Stomach (tissue), 9 donors: ENCODE data around the gene RFT1. TPM values are rescaled to one million over a fixed set of nuclear protein-coding genes. Genes with fewer than 3 reads are reported as not detected.

Source experiments
- DNase-seq, 2 donors: peaks; one replicate each; pipeline versions ENCODE4 v3.0.0 to v3.0.0-alpha.2; 2013 to 2019
- H3K27ac ChIP-seq, 5 donors: fragments of 200-600 bp in 4 of 5; sonication (generic) in 4 of 5; one replicate each; pipeline ENCODE4 v1.5.1; 2013 to 2019; ENCODE audit warnings: mild to moderate bottlenecking in 1 of 5, moderate library complexity in 1 of 5
- H3K27me3 ChIP-seq, 3 donors: fragments of 200-600 bp; sonication (generic); one replicate each; pipeline ENCODE4 v1.5.1; 2017 to 2019; ENCODE audit warnings: mixed run types in 1 of 3
- H3K36me3 ChIP-seq, 4 donors: fragments of 200-600 bp; sonication (generic); 1 replicate in 3 of 4; 2 replicates in 1 of 4; pipeline ENCODE4 v1.5.1; 2016 to 2019
- H3K4me1 ChIP-seq, 4 donors: fragments of 200-600 bp; sonication (generic); one replicate each; pipeline ENCODE4 v1.5.1; 2016 to 2019
- H3K4me3 ChIP-seq, 4 donors: fragments of 200-600 bp; sonication (generic) in 3 of 4; one replicate each; pipeline ENCODE4 v1.5.1; 2016 to 2019; ENCODE audit warnings: mild to moderate bottlenecking in 1 of 4
- H3K9me3 ChIP-seq, 4 donors: fragments of 200-600 bp; sonication (generic); one replicate each; pipeline ENCODE4 v1.5.1; 2016 to 2019
- EP300 ChIP-seq: sonication (generic); formaldehyde crosslinking; IDR thresholded peaks from one replicate; pipeline ENCODE4 v1.6.1; 2017; ENCODE audit warnings: antibody characterized with exemption
- POLR2A ChIP-seq, 4 donors: fragments of 450-650 bp; IDR thresholded peaks; one replicate each; pipeline ENCODE4 v1.6.1; 2016; ENCODE audit warnings: antibody characterized with exemption in 4 of 4, control low read depth in 2 of 4, mild to moderate bottlenecking in 1 of 4, moderate library complexity in 1 of 4
- POLR2AphosphoS5 ChIP-seq, 3 donors: sonication (generic); formaldehyde crosslinking; IDR thresholded peaks; one replicate each; pipeline ENCODE4 v1.6.1; 2016; ENCODE audit warnings: antibody characterized with exemption in 3 of 3
- WGBS, 5 donors: extraction: QIAGEN DNeasy Blood & Tissue Kit in 3 of 5; methylation state at CpG; one replicate each; pipeline versions ENCODE4 v1.1.5 to v1.1.7; 2013 to 2018; 5-methylcytosine and 5-hydroxymethylcytosine counted together
- intact Hi-C: fragments of 100-400 bp; cut with DNase I; formaldehyde crosslinking; loops from one replicate; pipeline ENCODE4 v1.15.1; 2023; ENCODE audit warnings: low total_unique reads
- polyA plus RNA-seq, 3 donors: library from polyadenylated mRNA; stranded (reverse); fragments of 200-250 nt; gene quantifications; one replicate each; pipeline ENCODE4 v1.2.3, GENCODE V29; 2013
- total RNA-seq, 5 donors: library from RNA; depleted of rRNA; stranded (reverse); fragments of >200 nt; gene quantifications; one replicate each; pipeline versions ENCODE4 v1.1.0 to v1.2.3, GENCODE V29; 2014 to 2016
- TF ChIP-seq, protein P1 (sequence below), 7 experiments: fragments of 450-650 bp in 4 of 7; fragments of 200-600 bp in 3 of 7; sonication (generic) in 3 of 7; IDR thresholded peaks; one replicate each; pipeline ENCODE4 v1.5.1; 2016 to 2019; ENCODE audit warnings: antibody characterized with exemption in 7 of 7, control low read depth in 2 of 7, mild to moderate bottlenecking in 1 of 7
- donor health status: healthy with polysubstance abuse.
- donor health status: Bipolar disorder and iron deficiency.
- donor health status: healthy.

Gene RFT1
- total and polyA plus RNA-seq, 8 donors, result 3.3 to 16.8 (median 7.6) TPM; not detected in 1

- intact Hi-C loops, result no loop called here
- TF ChIP-seq, protein P1, sequence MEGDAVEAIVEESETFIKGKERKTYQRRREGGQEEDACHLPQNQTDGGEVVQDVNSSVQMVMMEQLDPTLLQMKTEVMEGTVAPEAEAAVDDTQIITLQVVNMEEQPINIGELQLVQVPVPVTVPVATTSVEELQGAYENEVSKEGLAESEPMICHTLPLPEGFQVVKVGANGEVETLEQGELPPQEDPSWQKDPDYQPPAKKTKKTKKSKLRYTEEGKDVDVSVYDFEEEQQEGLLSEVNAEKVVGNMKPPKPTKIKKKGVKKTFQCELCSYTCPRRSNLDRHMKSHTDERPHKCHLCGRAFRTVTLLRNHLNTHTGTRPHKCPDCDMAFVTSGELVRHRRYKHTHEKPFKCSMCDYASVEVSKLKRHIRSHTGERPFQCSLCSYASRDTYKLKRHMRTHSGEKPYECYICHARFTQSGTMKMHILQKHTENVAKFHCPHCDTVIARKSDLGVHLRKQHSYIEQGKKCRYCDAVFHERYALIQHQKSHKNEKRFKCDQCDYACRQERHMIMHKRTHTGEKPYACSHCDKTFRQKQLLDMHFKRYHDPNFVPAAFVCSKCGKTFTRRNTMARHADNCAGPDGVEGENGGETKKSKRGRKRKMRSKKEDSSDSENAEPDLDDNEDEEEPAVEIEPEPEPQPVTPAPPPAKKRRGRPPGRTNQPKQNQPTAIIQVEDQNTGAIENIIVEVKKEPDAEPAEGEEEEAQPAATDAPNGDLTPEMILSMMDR (IDR thresholded peaks at IDR 0.05), result no peak
- TF ChIP-seq POLR2AphosphoS5 (IDR thresholded peaks at IDR 0.05), result no peak
- TF ChIP-seq EP300, result no peak
- no peak for TF ChIP-seq POLR2A (IDR thresholded peaks at IDR 0.05)
- DNase-seq, result no peak
- Histone ChIP-seq H3K4me1 (peaks cover 55 to 88% (median 84%) of the 10 kb centered on the region in 4 donors), H3K36me3 (no peaks in the 10 kb centered on the region), H3K9me3 (no peaks in the 10 kb centered on the region), H3K4me3 (no peak overlapping the region), H3K27me3 (peaks cover 0 to 22% (median 6%) of the 10 kb centered on the region in 3 donors), H3K27ac (peak overlapping the region; percentile 91 to 96 (median 95))
- 48 to 74% (median 64%) methylated on average over 2 of the region's 2 CpGs for WGBS, 5 donors
Measured at GRCh38 chr3:53158765-53159155, 28.5 kb upstream of the RFT1 start.

DNA sequence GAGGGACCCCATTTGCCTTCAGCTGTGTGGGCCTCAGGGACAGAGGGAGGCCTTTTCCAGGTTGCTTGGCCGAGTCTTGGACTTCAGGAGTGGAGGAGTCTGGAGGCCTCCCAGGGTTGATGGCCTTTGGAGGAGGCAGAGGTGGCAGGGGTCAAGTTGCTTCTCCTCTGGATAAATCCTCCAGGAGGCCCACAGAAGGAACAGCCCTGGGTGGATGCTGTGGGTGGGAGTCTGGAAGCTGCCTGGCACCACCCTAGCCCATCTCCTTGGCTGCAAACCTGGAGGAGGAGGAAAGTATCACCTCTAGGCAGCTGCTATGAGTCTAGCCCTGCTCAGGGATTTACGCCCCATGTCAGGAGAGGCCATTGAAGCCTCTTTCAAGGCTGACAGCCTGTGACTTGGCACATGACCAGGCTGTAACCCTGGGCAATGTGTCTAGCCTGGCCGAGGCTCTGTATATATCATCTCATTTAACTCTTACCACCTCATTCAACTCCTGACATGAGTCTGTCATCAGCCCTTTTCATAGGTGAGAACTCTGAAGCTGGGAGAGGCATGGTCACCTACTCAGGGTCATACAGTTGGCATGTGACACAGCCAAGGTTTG is 27.8 kb upstream of the RFT1 start:
- Histone ChIP-seq H3K27ac (peak overlapping the region; percentile 91 to 96 (median 95)), H3K27me3 (peaks cover 0 to 22% (median 6%) of the 10 kb centered on the region in 3 donors), H3K9me3 (no peaks in the 10 kb centered on the region), H3K4me1 (peaks cover 55 to 89% (median 86%) of the 10 kb centered on the region in 4 donors), H3K4me3 (no peak overlapping the region), H3K36me3 (no peaks in the 10 kb centered on the region)
- TF ChIP-seq, protein P1 (IDR thresholded peaks at IDR 0.05), result no peak
- TF ChIP-seq EP300 (no peak), POLR2AphosphoS5 (IDR thresholded peaks at IDR 0.05) (no peak), POLR2A (IDR thresholded peaks at IDR 0.05) (no peak)
- WGBS, 5 donors, result 58 to 61% (median 58%) methylated on average over 3 of the region's 3 CpGs
- intact Hi-C loops, result no loop called here
- no peak for DNase-seq

- peak overlapping the region; percentile 91 to 96 (median 95) for H3K27ac ChIP-seq
- DNase-seq, result peak in 1 of 2 donors; percentile 74
- H3K4me3 ChIP-seq, result peak overlapping the region in 1 of 4 donors; percentile 5
- peaks cover 0 to 22% (median 6%) of the 10 kb centered on the region in 3 donors for H3K27me3 ChIP-seq
- H3K9me3 ChIP-seq, result no peaks in the 10 kb centered on the region
- H3K36me3 ChIP-seq, result no peaks in the 10 kb centered on the region
- TF ChIP-seq POLR2A (IDR thresholded peaks at IDR 0.05) (no peak), EP300 (no peak), POLR2AphosphoS5 (IDR thresholded peaks at IDR 0.05) (peak in 1 of 3 donors; percentile 3)
- TF ChIP-seq, protein P1 (IDR thresholded peaks at IDR 0.05), result no peak
- H3K4me1 ChIP-seq, result peaks cover 64 to 94% (median 88%) of the 10 kb centered on the region in 4 donors
- WGBS, 5 donors, result 4 to 13% (median 10%) methylated on average over 16 to 36 of the region's 36 CpGs
- intact Hi-C loops, result no loop called here
Measured at GRCh38 chr3:53156368-53156834, 26.2 kb upstream of the RFT1 start.

DNA sequence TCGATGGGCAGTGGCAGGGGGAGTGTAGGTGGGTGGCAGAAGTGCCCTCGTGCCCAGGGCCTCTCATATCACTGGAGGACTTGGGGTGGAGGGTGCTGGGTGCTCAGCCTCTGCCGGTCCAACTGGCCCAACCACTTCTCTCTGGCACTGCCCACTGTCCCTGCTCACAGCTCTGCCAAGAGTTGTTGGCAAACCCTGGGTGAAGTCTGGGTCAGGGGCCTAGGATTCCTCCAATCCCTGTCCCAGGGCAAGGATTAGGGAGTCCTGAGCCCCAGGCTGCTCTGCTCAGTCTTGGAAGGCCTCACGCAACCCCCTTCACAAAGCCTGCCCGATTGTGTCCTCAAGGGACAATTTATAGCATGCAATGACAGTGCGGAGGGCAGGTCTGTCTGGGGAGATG is 25.5 kb upstream of the RFT1 start:
- Histone ChIP-seq H3K4me3 (no peak overlapping the region), H3K27ac (peak overlapping the region; percentile 86 to 96 (median 93)), H3K9me3 (no peaks in the 10 kb centered on the region), H3K27me3 (peaks cover 0 to 22% (median 6%) of the 10 kb centered on the region in 3 donors), H3K4me1 (peaks cover 70 to 97% (median 95%) of the 10 kb centered on the region in 4 donors), H3K36me3 (no peaks in the 10 kb centered on the region)
- DNase-seq, result peak; percentile 82 to 92
- TF ChIP-seq EP300 (no peak), POLR2AphosphoS5 (IDR thresholded peaks at IDR 0.05) (peak in 2 of 3 donors; percentile 73 to 85)
- TF ChIP-seq, protein P1 (IDR thresholded peaks at IDR 0.05), result no peak
- 32 to 47% (median 43%) methylated on average over 5 to 6 of the region's 6 CpGs for WGBS, 5 donors
- intact Hi-C loops, result no loop called here
